HS-27A (cell line): ENCODE data around the gene CCDC148.

ENCODE experiments used
- DNase-seq: peaks from one replicate; pipeline ENCODE4 v3.0.0-alpha.2; 2012; ENCODE audit warnings: low read depth, missing footprints

CCDC148 gene

GRCh38 chr2:158456309-158457066 is at the start of gene CCDC148, which contains the start of gene PKP4:
Gene CCDC148, minus strand, starts transcription at chr2:158456753. Its CDS starts 314 bp downstream, at chr2:158456439.
Gene PKP4, plus strand, starts transcription at chr2:158456952. Its CDS starts 76,233 bp downstream, at chr2:158533185.
- DNase-seq: peak; percentile 59

GRCh38 chr2:158505448-158505934 is 48.9 kb upstream of the CCDC148 start:
- no peak for DNase-seq

- no peak for DNase-seq
Observed at GRCh38 chr2:158504088-158504487, 47.5 kb upstream of the CCDC148 start.

DNA sequence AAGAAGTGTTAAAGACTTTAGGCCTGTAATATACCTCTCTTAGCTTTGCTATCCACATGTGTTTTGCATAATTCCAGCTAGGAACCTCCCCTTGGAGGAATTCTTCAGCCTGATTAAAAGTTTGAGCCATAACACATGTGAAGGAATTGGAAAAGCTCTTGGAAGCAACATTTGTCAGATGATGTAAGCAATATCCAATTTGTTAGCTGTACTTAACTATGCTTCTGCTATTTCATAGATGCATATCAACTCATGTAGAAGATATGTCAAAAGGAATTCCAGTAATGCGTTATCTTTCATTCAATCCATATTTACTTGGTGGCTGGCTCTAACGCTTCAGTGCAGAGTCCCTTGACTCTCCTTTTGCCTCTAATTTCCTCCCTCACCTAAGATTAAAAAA is 46.4 kb upstream of the CCDC148 start:
- DNase-seq: peak; percentile 71

- DNase-seq: no peak
Observed at GRCh38 chr2:158501301-158501700, 44.7 kb upstream of the CCDC148 start.

GRCh38 chr2:158500333-158500732 is 43.8 kb upstream of the CCDC148 start:
- DNase-seq: no peak

- no peak for DNase-seq
Observed at GRCh38 chr2:158499383-158499782, 42.8 kb upstream of the CCDC148 start.

DNA sequence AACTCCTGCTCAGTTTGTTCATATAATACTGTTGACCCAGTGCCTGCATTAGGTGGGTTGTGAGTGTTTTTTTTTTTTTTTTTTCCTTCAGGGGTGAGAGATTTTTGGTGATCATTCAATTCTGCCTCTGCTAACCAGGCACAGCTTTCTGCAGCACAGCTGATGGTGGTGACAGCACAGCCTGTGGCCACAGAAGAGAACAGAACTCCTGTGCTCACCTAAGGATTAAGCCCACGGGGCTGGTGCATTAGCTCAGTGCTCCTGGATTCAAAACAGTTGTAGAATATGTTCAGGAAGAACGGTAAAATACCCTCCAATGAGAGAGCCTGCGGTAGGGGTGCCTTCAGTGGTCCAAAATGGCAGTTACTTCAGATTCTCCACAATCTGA is 42.2 kb upstream of the CCDC148 start:
- no peak for DNase-seq

DNA sequence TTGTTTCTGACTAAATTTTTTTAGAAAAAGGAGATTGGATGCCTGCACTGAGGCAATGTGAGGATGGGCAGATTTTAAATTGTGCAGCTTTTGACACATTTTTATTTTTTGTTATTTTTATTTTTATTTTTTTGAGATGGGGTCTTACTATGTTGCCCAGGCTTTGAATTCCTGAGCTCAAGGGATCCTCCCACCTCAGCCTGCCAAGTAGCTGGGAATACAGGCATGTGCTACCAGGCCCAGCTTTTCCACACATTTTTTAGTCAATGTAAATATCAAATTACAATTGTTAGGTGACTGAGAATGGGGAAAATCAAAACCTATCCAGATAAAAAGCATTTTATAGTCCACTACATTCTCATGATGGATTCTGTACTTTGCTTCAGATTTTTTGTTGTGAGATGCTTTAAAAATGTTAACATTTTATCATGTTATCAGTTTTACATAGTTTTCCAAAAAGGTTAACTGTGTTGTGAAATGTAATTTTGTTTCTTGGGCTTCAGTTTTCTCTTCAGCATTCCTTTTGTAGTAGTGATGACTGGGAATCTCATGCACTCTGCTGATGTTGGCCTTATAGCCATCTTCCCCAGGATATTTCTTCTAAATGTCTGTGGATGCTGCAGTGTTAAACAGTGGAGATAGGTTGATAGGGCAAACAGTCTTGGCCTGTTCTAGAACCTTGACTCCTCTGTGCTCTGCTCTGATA is 41.6 kb upstream of the CCDC148 start:
- no peak for DNase-seq

GRCh38 chr2:158497486-158497885 is 40.9 kb upstream of the CCDC148 start:
- no peak for DNase-seq

GRCh38 chr2:158496986-158497385 is 40.4 kb upstream of the CCDC148 start:
- no peak for DNase-seq

GRCh38 chr2:158495175-158495574 is 38.6 kb upstream of the CCDC148 start:
- no peak for DNase-seq

DNA sequence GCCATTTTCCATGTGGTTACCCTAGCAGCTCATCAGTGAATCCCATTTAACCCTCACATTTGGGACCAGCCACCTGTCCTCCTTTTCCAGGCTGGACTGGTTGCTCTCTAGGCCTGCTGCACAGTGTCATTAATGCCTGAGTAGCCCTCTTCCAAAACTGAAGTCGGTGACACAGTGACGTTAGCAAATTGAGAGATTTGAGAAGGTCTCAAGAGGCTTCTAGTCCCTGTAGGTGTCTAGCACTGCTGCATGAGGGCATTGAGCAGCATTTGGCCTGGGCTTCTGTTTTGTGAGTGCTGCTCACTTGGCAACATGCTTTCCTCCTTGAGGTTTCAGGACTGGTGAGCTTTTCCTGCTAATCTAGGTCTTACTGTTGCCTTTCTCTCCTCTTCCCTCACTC is 36.9 kb upstream of the CCDC148 start:
- no peak for DNase-seq

GRCh38 chr2:158491072-158491471 is 34.5 kb upstream of the CCDC148 start:
- DNase-seq: no peak

DNA sequence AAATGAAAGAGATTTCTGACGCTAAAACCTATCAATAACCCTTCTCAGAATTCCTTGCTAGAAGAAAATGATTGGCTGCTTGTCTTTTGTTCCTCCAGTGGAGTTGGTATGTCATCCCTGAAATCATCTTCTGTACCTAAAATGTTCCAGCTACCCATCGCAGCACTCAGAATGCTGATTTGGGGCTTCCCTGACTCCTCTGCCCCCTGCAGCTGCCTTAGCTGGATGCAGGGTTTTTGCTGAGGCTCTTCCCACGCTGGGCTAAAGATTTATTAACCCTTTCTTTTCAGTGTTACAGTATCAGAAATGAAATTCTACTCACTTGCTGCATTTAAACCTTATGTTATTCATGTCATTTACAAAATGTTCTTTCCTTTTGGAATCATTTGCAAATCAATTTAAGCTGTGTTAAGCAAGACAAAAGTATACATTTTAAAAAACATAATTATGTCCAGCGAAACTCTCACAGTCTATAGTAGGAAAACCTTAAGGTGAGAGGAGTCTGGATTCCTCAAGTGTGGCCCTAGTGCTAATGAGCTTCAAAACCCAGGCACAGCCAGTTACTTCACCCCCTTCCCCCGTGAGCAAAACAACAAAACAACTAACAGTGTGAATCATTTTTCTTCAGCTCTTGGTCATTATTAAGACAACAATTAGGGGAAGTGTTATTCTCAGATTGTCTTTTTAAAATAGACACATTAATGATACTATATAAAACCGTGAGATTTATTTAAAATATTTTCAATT is 33.0 kb upstream of the CCDC148 start:
- DNase-seq: no peak

DNA sequence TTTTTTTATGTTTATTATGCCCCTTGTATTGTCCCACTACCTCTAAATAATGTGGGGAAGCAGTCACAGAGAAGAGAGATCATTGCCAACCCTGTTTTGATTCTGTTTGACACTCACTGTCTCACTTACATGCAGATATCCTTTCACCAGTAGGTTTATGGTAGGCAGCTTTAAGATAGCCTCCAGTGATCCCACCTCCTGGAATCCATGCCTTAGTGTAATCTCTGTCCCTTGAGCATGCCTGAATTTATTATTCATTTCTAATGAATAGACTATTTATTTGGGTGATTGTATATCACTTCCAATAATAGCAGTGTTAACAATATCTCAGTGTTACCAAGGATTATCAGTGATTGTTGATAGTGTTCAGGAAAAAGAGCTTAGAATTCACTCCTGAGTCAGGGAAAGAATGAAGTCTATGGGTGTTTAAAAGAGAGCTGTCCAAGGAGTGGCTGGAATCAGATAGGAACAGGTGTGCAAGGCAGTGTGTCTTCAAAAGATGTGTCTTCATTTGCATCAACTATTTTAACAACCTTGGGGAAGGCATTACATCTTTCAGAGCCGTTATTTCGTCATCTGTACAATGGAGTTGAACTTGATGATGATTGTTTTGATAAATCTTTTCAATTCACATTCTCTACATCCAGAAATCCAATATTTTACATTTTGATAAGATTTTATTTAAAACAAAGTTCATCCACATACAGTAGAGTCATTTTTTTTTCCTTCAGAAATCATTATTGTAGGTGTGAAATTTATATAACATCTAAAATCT is 32.1 kb upstream of the CCDC148 start:
- DNase-seq: no peak

DNA sequence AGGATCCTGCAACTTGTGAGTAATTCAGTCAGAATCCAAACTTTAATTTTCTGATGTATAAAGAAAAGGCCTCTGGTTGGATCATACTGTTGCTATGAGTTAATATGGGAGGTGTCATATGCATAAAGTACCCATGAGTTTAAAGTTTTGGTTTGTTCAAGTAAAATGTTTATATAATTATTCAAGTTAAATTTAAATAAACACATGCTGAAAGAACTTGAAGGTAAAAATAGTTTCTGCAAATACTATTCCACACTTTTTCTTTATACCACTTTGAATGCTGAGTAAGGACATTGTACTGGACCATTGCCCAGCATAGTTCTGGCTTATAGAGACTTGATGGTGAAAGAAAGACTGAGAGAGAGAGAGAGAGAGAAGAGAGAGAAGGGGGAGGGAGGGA is 30.9 kb upstream of the CCDC148 start:
- DNase-seq: no peak

DNA sequence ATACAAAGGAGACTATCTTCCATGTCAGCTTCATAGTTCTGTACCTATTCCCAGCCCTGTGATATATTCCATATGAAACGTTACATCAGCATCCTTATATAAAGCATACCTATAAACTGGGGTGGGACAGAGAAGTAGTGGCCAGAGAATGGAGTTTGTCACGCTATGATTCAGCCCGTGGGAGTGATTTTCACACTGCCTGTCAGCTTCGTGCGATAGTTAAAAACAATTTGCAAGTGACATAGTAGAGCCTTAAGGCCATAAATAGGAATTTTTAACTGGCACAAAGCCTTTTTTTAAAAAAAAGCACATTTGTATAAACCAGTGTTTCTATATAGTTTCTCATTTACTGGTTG is 30.4 kb upstream of the CCDC148 start:
- no peak for DNase-seq

DNA sequence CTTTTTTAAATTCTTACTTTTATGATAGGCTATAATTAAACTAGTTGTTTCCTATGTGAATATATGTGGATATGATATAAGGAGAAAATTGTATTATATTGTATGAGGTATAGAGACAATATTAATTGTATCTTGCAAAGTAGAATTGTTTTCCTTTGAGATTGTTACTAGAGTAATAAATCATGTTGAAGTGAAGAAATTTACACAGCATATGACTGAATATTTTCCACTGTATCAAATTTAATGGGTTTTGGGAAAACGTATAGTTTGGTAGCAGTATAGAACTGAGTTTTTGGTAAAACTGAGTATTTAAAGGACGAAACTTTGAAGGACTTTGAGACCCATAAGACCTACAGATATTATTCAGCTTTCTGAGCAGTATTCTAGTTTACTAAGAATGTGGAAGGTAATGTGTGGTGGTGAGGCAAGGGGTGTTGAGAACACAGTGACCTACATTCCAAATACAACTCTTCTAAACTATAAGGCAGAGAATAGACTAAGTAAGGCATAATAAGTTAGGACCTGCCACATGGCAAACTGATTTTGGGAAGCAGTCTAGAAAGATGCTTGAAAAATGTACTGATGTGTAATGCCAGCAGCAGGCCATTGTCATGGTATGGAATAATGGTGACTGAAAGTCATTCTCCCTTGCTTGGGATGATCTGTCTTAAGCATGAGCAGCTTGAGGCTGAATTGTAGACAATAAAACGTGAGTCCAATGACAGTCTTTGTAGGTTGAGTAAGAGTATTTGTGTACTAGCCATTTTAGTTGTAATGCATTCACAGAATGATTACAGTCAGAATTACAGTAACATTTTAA is 29.8 kb upstream of the CCDC148 start:
- DNase-seq: no peak

GRCh38 chr2:158484892-158485556 is 28.5 kb upstream of the CCDC148 start:
- no peak for DNase-seq
